ENCODE results near the gene ZNF385C. TPM values are rescaled to one million over a fixed set of nuclear protein-coding genes. Genes with fewer than 3 reads are reported as not detected.

ZNF385C gene
- total and polyA plus RNA-seq, 2 of the 13 experiments (the other 11 are each of a cell fraction or from before 2014, with no cell fraction given) = 2.3 to 6.1 TPM

DNA sequence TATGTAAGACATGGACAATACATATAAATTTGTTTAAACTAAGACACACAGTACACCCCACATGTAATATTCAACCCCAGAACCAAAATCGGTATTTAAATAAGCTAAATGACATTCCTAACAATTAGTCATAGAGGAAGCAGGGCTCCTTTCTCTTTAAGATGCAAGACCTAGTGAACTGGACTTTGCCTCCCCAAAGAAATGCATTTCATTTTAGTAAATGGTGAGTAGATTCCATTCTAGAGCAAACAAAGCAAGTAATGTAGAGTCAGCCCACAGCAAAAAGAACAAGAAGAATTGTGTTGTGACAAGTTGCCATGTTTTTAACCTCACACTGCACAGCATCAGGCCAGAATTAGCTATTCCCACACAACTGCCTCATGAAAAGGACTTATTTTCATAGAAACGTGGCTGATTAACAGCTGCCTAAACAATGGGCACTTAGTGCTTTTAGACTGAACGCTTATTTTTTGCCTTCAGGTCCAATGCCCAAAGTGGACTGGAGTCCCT is 95.4 kb downstream of the ZNF385C start (continued):
- TF ChIP-seq CEBPG (CRISPR knock-in tag; IDR thresholded peaks at IDR 0.05) (no peak), HMGA1 (CRISPR knock-in tag; conservative IDR thresholded peaks at IDR 0.05) (no peak), ZNF510 (CRISPR knock-in tag; IDR thresholded peaks at IDR 0.05; ENCODE audit: low read depth) (no peak), PAX8 (CRISPR knock-in tag; IDR thresholded peaks at IDR 0.05; ENCODE audit: borderline replicate concordance) (no peak), FIP1L1 (IDR thresholded peaks at IDR 0.05; ENCODE audit: borderline replicate concordance, insufficient read depth, low read depth, low read length) (no peak), RFXAP (CRISPR knock-in tag; IDR thresholded peaks at IDR 0.05; ENCODE audit: borderline replicate concordance) (no peak), SRSF1 (optimal IDR thresholded peaks at IDR 0.05; ENCODE audit: low read depth, low read length) (no peak), POLR2AphosphoS2 (IDR thresholded peaks at IDR 0.05; ENCODE audit: low read depth, low read length) (no peak), ARHGAP35 (CRISPR knock-in tag; IDR thresholded peaks at IDR 0.05; ENCODE audit: borderline replicate concordance) (no peak), BCL3 (CRISPR knock-in tag; IDR thresholded peaks at IDR 0.05) (no peak), JDP2 (CRISPR knock-in tag; IDR thresholded peaks at IDR 0.05; ENCODE audit: borderline replicate concordance) (no peak), MIER3 (CRISPR knock-in tag; IDR thresholded peaks at IDR 0.05; ENCODE audit: borderline replicate concordance) (no peak; the same call in 1 of the 2 replicates), ZNF317 (CRISPR knock-in tag; IDR thresholded peaks at IDR 0.05) (no peak), PRDM4 (CRISPR knock-in tag; IDR thresholded peaks at IDR 0.05; ENCODE audit: borderline replicate concordance) (no peak), ZNF274 (CRISPR knock-in tag; IDR thresholded peaks at IDR 0.05) (no peak), ZNF816 (CRISPR knock-in tag; IDR thresholded peaks at IDR 0.05; ENCODE audit: borderline replicate concordance) (no peak), ZNF234 (CRISPR knock-in tag; conservative IDR thresholded peaks at IDR 0.05) (no peak), SP140L (CRISPR knock-in tag; IDR thresholded peaks at IDR 0.05; ENCODE audit: borderline replicate concordance) (no peak), MIXL1 (CRISPR knock-in tag; IDR thresholded peaks at IDR 0.05) (no peak), ZNF24 (IDR thresholded peaks at IDR 0.05) (no peak)
- TF ChIP-seq, protein P1, sequence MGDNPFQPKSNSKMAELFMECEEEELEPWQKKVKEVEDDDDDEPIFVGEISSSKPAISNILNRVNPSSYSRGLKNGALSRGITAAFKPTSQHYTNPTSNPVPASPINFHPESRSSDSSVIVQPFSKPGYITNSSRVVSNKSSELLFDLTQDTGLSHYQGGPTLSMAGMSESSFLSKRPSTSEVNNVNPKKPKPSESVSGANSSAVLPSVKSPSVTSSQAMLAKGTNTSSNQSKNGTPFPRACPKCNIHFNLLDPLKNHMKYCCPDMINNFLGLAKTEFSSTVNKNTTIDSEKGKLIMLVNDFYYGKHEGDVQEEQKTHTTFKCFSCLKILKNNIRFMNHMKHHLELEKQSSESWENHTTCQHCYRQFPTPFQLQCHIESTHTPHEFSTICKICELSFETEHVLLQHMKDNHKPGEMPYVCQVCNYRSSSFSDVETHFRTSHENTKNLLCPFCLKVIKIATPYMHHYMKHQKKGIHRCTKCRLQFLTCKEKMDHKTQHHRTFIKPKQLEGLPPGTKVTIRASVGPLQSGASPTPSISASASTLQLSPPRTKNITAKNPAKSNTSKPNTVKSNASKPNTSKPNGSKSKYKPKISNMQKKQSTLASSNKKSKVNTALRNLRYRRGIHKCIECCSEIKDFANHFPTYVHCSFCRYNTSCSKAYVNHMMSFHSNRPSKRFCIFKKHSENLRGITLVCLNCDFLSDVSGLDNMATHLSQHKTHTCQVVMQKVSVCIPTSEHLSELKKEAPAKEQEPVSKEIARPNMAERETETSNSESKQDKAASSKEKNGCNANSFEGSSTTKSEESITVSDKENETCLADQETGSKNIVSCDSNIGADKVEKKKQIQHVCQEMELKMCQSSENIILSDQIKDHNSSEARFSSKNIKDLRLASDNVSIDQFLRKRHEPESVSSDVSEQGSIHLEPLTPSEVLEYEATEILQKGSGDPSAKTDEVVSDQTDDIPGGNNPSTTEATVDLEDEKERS (CRISPR knock-in tag; IDR thresholded peaks at IDR 0.05) = no peak
- TF ChIP-seq, protein P2, sequence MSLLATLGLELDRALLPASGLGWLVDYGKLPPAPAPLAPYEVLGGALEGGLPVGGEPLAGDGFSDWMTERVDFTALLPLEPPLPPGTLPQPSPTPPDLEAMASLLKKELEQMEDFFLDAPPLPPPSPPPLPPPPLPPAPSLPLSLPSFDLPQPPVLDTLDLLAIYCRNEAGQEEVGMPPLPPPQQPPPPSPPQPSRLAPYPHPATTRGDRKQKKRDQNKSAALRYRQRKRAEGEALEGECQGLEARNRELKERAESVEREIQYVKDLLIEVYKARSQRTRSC (CRISPR knock-in tag; IDR thresholded peaks at IDR 0.05; ENCODE audit: low read depth) = no peak
